Hematopoietic multipotent progenitor cell treated with erythropoietin and hydrocortisone succinate and interleukin-3 and kit ligand, for 4 days (in vitro differentiated cells): ENCODE results near the gene SH3TC1.
A peak's percentile ranks its signal among the peaks of the same experiment; 100 is the strongest.

Experiments used
- DNase-seq: peaks from one replicate; pipeline ENCODE4 v3.0.0-alpha.2; 2015

SH3TC1 gene

GRCh38 chr4:8164194-8164565 lies 34.9 kb upstream of the SH3TC1 start:
- DNase-seq: no peak

- no peak for DNase-seq
These were observed 34.4 kb upstream of the SH3TC1 start for GRCh38 chr4:8164687-8165086.

- no peak for DNase-seq
These were observed 33.7 kb upstream of the SH3TC1 start for GRCh38 chr4:8165374-8165896.

GRCh38 chr4:8167291-8167690 lies 31.8 kb upstream of the SH3TC1 start:
- no peak for DNase-seq

- DNase-seq: no peak
These were observed 31.3 kb upstream of the SH3TC1 start for GRCh38 chr4:8167815-8168214.

- no peak for DNase-seq
These were observed 30.9 kb upstream of the SH3TC1 start for GRCh38 chr4:8168232-8168631.

GRCh38 chr4:8168832-8169598 lies 30.1 kb upstream of the SH3TC1 start:
- no peak for DNase-seq

- DNase-seq: no peak
These were observed 29.3 kb upstream of the SH3TC1 start for GRCh38 chr4:8169763-8170162.

- DNase-seq: no peak
These were observed 28.7 kb upstream of the SH3TC1 start for GRCh38 chr4:8170341-8170740.

GRCh38 chr4:8171266-8171665 lies 27.8 kb upstream of the SH3TC1 start:
- DNase-seq: no peak

- DNase-seq: no peak
These were observed 26.8 kb upstream of the SH3TC1 start for GRCh38 chr4:8171984-8172924.

GRCh38 chr4:8173492-8174242 lies 25.4 kb upstream of the SH3TC1 start:
- DNase-seq: no peak

GRCh38 chr4:8174970-8175369 lies 24.1 kb upstream of the SH3TC1 start:
- DNase-seq: no peak

- no peak for DNase-seq
These were observed 23.4 kb upstream of the SH3TC1 start for GRCh38 chr4:8175686-8176085.

GRCh38 chr4:8176547-8177399 lies 22.3 kb upstream of the SH3TC1 start:
- peak; percentile 78 for DNase-seq

- DNase-seq: no peak
These were observed 21.5 kb upstream of the SH3TC1 start for GRCh38 chr4:8177552-8177951.

GRCh38 chr4:8177956-8178355 lies 21.1 kb upstream of the SH3TC1 start:
- DNase-seq: no peak

- DNase-seq: no peak
These were observed 20.0 kb upstream of the SH3TC1 start for GRCh38 chr4:8179074-8179473.

- DNase-seq: no peak
These were observed 19.3 kb upstream of the SH3TC1 start for GRCh38 chr4:8179771-8180170.

- no peak for DNase-seq
These were observed 18.6 kb upstream of the SH3TC1 start for GRCh38 chr4:8180310-8181093.

- no peak for DNase-seq
These were observed 18.0 kb upstream of the SH3TC1 start for GRCh38 chr4:8181119-8181518.
